Right ventricle myocardium inferior (tissue), 1 donor: ENCODE data around the gene HEXB. TPM values are rescaled to one million over a fixed set of nuclear protein-coding genes. Genes with fewer than 3 reads are reported as not detected.
"Not testable (repeated sequence)": the region's sequence is repeated elsewhere in the genome, so short reads cannot be mapped to it uniquely, and the experiment has no call there.

ENCODE experiments used
- ATAC-seq: fragments of 200-7000 bp; cut with Tn5 transposase; one replicate; pipeline ENCODE4 v1.9.1; 2020; ENCODE audit warnings: mild to moderate bottlenecking, moderate library complexity
- DNase-seq: peaks from one replicate; pipeline ENCODE4 v3.0.0; 2021; ENCODE audit errors: missing footprints
- intact Hi-C: fragments of 100-400 bp; cut with DNase I; formaldehyde crosslinking; loops from one replicate; pipeline ENCODE4 v1.11.0; 2022
- total RNA-seq: library from RNA; stranded (reverse); fragmentation: NEBNext Ultra II Directional; extraction: Animal tissue kit (Norgen Biotek cat#: 25700); gene quantifications from one replicate; pipeline ENCODE4 v1.2.1, GENCODE V29; 2021
- donor health status: DM: no; HTN: yes; CAD: no; lungs with severe emphysema.

Gene HEXB
- total RNA-seq, 1 donor from 2014 or later = 95.7 TPM

DNA sequence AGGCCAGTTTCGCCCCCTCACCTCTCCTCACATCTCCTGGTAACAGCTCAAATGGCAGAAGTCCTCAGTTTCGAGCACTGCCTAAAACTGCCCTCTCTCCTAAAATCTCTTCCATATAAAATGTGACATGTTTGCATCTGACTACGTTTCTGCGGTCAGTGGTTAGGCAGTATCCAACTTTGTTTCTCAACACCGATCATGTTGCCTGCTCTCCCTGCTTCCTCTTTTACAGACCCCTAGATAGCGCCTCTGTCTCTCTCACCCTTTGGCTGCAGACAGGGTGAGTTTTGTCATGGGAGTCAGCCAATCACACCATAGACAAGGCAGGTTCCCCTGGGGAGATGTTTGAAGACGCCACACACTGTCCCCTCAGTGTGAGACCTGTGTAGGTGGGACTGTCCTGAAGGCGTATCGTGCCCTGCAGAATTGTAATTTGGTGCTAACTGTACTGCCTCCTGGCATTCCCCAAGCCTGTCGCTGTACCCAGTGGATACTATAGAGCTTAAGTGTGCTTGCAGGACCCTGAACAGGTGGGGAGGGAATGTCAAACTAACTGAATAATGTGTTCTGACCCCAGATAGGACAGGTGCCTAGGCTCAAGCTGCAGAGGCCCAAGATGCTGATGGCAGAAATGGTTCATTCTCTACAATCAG is 1.1 kb downstream of the HEXB start:
- DNase-seq (no peak), ATAC-seq (peak; percentile 29)
- intact Hi-C loops = no loop called here

DNA sequence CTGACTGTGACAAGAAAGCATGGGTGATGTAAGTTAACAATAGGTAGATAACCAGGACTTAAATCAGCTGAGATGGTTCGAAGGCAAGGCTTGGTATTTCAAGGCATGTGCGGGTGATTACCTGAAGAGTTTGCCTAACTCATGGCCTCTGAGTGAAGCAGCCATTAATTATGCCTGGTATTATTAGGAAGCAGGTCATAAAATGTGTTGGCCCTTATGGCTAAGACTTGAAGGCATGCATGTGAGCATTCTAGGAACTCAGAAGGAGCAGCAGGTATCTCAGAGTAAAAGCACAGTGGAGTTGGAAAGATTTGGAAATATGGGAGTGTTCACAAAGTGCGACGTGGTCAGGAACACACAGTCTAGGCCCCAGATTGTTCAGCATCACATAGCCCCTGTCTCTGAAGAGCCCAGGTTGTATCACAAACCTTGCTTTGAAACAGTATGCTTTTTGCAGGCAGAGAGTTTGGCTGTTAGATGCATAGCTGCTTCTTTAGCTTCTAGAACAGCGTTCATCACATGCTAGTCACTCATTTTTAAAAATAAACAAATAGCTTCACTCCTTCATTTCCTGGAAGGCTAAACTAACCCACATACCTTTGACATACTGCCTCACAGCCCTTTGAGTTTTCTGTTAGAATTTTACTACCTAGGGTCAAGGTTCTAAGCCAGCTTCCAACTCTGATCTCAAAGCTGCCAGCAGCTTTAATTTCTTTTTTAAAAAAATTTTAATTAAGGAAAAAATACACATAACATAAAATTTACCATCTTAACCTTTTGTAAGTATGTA is 2.1 kb downstream of the HEXB start:
- ATAC-seq (no peak), DNase-seq (no peak)
- intact Hi-C loops = no loop called here

DNA sequence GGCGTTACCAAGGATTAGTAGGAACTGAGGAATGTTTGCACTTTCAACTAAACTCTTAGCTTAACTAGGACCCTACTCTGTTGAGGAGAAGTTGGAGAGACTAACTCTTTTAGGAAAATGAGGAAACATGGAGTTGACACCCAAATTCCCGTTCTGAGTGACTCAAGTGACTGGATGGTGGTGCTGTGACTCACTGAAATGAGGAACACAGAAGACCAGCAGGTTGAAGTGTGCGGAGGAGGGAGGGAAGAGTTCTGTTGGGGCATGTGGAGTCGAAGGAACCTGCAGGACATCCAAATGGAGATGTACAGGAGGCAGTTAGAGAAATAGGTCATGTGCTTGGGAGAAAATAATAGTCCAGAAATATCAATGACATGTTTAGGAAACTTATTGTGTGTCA is 8.2 kb downstream of the HEXB start:
- DNase-seq (no peak), ATAC-seq (no peak)
- intact Hi-C loops = no loop called here

DNA sequence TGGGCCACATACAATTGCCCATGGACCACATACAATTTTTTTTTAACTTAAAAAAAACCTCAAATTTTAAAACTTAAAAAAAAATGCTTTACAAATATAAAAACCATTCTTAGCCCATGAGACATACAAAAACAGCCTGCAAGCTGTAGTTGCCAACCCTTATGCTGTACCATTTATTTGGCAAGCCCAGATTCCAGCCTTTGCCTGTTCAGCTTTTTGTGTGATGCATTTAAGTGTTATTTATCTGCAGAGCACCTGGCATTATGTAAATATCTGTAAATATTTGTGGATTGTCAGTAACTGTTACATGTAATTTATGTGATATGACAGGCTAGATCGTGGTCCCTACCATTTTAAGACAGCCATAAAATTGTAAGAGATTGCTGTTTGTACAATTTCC is 32.6 kb downstream of the HEXB start:
- DNase-seq (no peak), ATAC-seq (no peak)
- intact Hi-C loops = no loop called here

DNA sequence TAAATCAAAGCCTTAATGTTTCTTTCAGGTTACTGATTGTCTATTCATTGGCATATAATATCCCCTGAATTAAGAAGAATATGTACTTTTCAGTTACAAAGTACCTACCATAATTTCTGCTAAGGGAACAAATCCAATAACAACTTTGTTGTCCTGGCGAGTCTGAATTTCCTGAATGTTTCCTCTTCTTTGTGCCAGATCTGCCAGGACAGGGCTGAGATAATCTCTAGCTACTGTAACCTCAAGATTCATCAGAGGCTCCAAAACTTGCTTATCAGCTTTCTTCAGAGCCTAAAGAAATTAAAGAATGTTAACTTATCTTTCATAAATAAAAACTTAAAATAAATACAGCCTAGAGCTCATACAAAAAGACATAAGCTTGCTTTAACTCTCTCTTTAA is 37.2 kb downstream of the HEXB start:
- ATAC-seq (no peak), DNase-seq (no peak)
- intact Hi-C loops = no loop called here

DNA sequence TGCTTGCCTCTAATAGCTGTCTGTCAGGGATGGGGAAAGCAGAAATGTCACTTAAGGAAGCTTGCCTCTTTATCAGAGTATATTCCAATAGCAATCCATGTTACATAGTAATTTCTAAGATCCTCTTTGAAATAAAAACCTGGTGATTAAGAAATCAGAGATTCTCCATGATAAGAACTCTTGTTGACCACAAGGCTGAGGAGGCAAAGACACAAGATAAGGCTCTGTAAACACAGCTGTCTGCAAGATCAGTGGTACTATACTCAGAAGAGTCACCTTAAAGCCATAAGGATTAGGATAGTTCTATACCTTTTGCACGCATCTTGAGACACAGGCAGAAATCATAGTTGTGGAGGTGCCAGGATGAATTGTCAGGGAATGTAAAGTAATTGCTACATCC is 40.3 kb downstream of the HEXB start:
- DNase-seq (no peak), ATAC-seq (no peak)
- intact Hi-C loops = no loop called here

DNA sequence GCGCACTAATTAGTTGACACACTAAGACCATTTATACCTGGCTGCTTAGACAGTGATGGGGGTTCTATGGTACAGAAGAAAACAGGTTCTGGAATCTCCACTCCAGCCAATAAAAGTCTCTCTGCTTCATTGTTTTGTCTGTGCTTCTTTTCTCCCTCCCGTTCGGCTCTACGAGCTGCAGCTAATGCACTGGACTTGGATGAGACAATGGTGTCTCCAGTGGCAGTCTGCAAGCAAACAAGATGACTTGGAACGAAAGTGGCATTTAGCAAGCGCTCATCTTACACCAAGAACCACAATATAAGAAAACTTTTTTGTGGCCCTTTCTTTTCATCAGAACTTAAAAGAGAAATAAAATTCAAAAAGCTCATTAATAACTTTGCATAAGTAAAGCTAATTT is 51.7 kb downstream of the HEXB start:
- DNase-seq (no peak), ATAC-seq (no peak)
- intact Hi-C loops = no loop called here

DNA sequence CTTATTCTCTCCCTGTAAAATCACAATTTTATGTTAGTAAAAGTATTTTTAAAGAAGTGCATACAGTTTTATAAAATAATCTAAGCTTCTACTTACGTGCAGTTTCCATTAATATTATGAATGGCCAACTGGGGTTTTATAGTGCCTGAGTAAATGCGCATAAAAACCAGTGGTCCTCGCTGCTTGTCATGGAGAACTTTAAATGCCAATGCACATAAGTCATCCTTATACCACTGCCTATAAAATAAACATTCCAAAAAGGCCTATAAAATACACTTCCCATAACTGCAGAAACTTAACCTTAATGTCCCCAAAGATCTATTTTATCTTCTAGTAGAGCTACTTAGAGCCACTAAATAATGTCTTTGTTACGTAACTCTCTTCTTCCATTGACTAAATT is 53.4 kb downstream of the HEXB start:
- ATAC-seq = no peak
- DNase-seq = no peak
- intact Hi-C loops = no loop called here

DNA sequence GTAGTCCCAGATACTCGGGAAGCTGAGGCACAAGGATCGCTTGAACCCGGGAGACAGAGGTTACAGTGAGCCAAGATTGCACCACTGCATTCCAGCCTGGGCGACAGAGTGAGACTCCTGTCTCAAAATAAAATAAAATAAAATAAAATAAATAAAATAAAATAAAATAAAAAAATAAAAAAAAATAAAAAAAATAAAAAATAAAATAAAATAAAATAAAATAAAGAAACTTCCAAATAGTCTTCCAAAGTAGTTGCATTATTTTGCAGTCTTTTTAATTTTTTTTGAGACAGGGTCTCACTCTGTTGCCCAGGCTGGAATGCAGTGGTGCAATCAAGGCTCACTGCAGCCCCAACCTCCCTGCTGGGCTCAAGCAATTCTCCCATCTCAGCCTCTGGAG is 63.7 kb downstream of the HEXB start:
- ATAC-seq, DNase-seq, intact Hi-C loops: not testable (repeated sequence)

DNA sequence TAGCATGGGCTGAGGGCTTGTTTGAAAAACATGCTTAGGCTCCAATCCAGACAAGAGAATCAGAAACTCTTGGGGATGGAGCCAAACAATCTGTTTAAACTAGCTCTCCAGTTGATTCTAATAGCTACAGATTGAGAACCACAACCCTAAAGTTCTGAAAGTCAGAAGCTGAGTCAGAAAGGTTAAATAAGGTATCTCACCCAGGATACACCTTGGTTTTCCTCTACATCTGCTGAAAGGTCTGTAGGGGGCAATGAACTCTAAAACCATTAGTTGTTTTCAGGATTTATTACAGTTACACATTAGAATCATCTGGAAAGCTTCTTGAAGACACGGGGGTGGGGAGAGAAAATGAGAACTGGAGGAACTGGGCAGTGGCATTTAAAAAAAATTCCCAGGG is 76.2 kb downstream of the HEXB start:
- DNase-seq = no peak
- ATAC-seq = no peak
- intact Hi-C loops = loop anchor here (10.0 kb wide), 1 partner anchor 1196 kb away; the partner anchor contains the start of genes ANKRA2 and UTP15

DNA sequence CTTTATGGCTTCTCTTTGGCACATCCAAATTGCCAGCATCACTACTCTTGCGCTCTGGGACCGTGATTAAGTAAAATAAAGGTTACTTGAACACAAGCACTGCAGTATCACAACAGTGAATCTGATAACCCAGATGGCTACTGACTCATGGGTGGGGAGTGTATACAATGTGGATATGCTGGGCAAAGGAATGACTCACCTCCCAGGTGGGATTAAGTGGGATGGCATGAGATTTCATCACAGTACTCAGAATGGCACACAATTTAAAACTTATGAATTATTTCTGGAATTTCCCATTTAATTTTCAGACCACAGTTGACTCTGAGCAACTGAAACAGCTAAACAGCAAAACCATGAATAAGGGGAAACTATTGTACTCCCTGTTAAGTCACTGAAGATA is 77.6 kb downstream of the HEXB start:
- DNase-seq = no peak
- intact Hi-C loops = loop anchor here (10.0 kb wide), 1 partner anchor 1198 kb away; the partner anchor contains the start of genes ANKRA2 and UTP15
- no peak for ATAC-seq

DNA sequence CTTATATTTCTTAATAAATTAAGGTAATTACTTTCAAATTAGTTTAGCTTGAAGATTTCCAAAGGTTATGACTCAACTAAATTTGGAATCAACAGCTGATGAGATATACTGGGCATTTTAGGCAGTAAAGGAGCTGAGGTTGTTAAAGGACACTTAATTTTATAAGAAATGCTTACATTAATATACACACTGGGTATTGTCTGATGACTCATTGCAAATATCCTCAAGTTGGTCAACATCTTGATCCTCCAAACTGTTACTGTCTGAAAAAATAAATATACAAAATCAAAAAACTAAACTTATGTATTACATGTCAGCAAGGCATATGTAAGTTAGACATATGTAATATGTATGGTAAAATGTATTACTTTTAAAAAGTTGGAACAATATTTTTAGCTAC is 78.5 kb downstream of the HEXB start:
- no peak for DNase-seq
- intact Hi-C loops = loop anchor here (10.0 kb wide), 1 partner anchor 1199 kb away; the partner anchor contains the start of genes ANKRA2 and UTP15

DNA sequence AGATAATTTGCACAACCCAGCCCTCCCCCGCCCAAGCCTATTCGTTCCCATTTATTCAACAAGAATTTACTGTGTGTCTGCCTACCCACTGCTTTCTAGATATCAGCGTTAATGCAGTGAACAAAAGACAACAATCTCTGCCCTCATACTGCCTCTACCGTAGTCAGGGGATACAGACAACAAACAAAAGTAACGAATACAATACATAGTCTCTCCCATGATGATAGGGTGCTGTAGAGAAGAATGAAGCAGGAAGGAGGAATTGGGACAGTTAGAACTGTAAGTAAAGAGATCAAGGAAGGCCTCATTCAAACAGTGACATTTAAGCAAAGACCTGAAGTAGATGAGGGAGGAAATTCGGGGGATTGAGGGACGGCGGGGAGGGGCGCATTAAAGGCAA is 80.2 kb downstream of the HEXB start:
- ATAC-seq = no peak

More for the DNA sequence above, 78.5 kb downstream of the HEXB start:
- no peak for ATAC-seq

DNA sequence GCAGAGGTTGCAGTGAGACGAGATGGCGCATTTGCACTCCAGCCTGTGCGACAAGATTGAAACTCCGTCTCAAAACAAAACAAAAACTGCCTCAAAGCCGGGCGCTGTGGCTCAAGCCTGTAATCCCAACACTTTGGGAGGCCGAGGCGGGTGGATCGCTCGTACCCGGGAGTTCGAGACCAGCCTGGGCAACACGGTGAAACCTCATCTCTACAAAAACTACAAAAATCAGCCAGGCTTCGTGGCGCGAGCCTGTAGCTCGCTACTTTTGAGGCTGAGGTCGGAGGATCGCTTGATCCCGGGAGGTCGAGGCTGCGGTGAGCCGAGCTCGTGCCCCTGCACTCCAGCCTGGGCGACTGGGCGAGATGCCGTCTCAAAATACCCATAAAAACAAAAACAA is 80.9 kb downstream of the HEXB start:
- ATAC-seq (no peak), DNase-seq (no peak)
- intact Hi-C loops = loop anchor here (5.0 to 10.0 kb wide), 3 partner anchors 136 to 1201 kb away; partner anchors contain the start of genes ANKRA2 and UTP15

More for the DNA sequence above, 80.2 kb downstream of the HEXB start:
- intact Hi-C loops = loop anchor here (5.0 to 10.0 kb wide), 3 partner anchors 137 to 1200 kb away; partner anchors contain the start of genes ANKRA2 and UTP15
- DNase-seq = no peak

DNA sequence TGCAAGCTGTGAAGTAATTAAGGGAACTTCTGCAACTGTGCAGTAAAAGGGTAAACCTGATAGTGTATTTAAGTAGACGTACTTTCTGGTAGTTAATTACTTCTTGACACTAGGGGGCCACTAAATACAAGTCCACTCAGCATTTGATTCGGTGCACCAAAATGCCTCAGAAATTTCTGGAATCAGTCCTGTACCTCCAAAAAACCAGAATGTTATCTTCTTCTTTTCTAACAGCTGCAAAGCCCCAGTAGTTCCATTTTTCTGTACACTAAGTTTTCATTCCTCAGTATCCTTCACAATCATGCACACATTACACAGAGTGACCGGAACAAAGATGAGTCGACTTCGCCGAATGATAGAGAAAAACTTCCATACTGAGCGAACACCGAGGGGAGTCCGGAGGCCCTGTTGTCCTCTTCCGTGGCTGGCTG is 81.4 kb downstream of the HEXB start:
- DNase-seq = no peak
- intact Hi-C loops = loop anchor here (5.0 to 10.0 kb wide), 3 partner anchors 136 to 1202 kb away; partner anchors contain the start of genes ANKRA2 and UTP15
- ATAC-seq = peak; percentile 49

DNA sequence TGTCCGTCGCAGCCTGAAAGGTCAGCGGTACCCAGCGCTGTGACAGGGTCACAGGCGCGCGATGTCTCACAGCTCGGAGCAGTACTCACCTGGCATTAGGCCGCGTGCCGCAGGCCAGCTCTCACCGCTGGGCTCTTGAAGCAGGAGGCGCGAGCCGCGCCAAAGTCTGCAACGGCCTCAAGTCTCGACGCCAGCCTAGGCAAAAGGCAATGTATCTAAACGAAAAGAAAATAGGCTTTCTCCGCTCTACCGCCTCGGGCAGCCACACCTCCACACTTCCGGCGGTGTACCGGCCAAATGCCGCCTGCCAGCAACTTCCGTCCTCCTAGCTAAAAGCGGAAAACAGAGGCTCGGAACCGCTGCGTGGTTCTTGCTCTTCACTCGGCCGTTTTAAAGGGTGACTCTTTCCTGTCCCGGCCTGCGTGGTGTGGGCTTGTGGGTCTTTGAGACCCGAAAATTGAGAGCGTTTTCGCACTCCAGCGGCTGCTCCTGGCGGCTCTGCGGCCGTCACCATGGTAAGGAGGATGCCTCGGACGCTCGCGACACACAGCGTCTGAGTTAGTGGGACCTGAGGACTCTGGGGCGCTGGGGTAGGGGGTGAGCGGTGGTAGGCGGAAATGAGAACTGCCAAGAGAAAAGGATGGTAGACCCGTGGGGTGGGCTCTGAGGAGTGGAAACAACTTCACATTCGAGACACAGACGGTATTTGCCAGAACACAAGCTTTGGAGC is 82.0 kb downstream of the HEXB start, which contains the start of the genes GFM2 and NSA2:
Gene GFM2, minus strand, starts transcription at position 269 of the 730 bp plus-strand sequence. CDS start 3,375 bp downstream, outside the sequence.
Gene NSA2, plus strand, starts transcription at position 401 of the 730 bp plus-strand sequence. Its CDS starts 112 bp downstream, at position 513.
- DNase-seq = peak; percentile 95
- intact Hi-C loops = loop anchor here (5.0 to 10.0 kb wide), 3 partner anchors 135 to 1202 kb away; partner anchors contain the start of genes ANKRA2 and UTP15
- peak; percentile 99 for ATAC-seq

DNA sequence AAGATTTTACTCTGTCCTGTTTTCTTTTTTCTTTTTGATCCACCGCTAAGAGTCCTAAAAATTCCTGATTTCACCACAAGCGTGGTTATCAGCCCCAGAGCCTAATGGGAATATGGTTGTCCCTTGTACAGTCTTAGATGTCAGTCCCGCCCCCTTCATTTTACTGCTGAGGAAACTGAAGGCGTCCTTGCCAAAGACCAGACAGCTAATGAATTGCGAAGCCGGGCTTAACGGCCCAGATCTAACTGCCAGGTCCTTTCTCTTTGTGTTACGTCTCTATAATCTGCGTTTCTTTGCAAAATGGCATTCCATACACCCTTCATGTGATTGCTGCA is 82.5 kb downstream of the HEXB start:
- intact Hi-C loops = loop anchor here (5.0 to 10.0 kb wide), 3 partner anchors 135 to 1203 kb away; partner anchors contain the start of genes ANKRA2 and UTP15
- DNase-seq (no peak), ATAC-seq (no peak)
